ENCODE data around the gene AFMID. TPM values are rescaled to one million over a fixed set of nuclear protein-coding genes. Genes with fewer than 3 reads are reported as not detected.
"Not testable (repeated sequence)": the region's sequence is repeated elsewhere in the genome, so short reads cannot be mapped to it uniquely, and the experiment has no call there.

Gene AFMID
- total RNA-seq, 1 donor from 2014 or later: 31.0 TPM

- peak; percentile 87 for DNase-seq
- H3K4me3 Mint-ChIP-seq: peak overlapping the region; percentile 80
- no peaks in the 10 kb centered on the region for H3K9me3 Mint-ChIP-seq
- intact Hi-C loops (cut with micrococcal nuclease): loop anchor here (1.0 to 5.0 kb wide), 3 partner anchors 18 to 56 kb away; partner anchors contain the start of genes AFMID, TK1 and TMC8
- H3K27me3 Mint-ChIP-seq: no peaks in the 10 kb centered on the region
- H3K4me1 Mint-ChIP-seq: peaks cover 38% of the 10 kb centered on the region
- H3K27ac Mint-ChIP-seq: peak overlapping the region; percentile 78
- H3K36me3 Mint-ChIP-seq (ENCODE audit: low read depth): peaks cover 30% of the 10 kb centered on the region
Measured at GRCh38 chr17:78168903-78169793, 18.0 kb upstream of the AFMID start.

- DNase-seq: no peak
- peak overlapping the region; percentile 53 for H3K27ac Mint-ChIP-seq
- peak overlapping the region; percentile 80 for H3K4me3 Mint-ChIP-seq
- peaks cover 35% of the 10 kb centered on the region for H3K36me3 Mint-ChIP-seq (ENCODE audit: low read depth)
- H3K9me3 Mint-ChIP-seq: no peaks in the 10 kb centered on the region
- peaks cover 43% of the 10 kb centered on the region for H3K4me1 Mint-ChIP-seq
- intact Hi-C loops (cut with micrococcal nuclease): no loop called here
- H3K27me3 Mint-ChIP-seq: no peaks in the 10 kb centered on the region
Measured at GRCh38 chr17:78170692-78171590, 16.2 kb upstream of the AFMID start.

GRCh38 chr17:78171591-78172248 is 15.4 kb upstream of the AFMID start:
- Mint-ChIP-seq H3K4me3 (peak overlapping the region; percentile 18), H3K4me1 (peaks cover 43% of the 10 kb centered on the region), H3K36me3 (ENCODE audit: low read depth) (peaks cover 35% of the 10 kb centered on the region), H3K27ac (peak overlapping the region; percentile 42)
- DNase-seq; H3K9me3 Mint-ChIP-seq; H3K27me3 Mint-ChIP-seq; intact Hi-C loops (cut with micrococcal nuclease): not testable (repeated sequence)

DNA sequence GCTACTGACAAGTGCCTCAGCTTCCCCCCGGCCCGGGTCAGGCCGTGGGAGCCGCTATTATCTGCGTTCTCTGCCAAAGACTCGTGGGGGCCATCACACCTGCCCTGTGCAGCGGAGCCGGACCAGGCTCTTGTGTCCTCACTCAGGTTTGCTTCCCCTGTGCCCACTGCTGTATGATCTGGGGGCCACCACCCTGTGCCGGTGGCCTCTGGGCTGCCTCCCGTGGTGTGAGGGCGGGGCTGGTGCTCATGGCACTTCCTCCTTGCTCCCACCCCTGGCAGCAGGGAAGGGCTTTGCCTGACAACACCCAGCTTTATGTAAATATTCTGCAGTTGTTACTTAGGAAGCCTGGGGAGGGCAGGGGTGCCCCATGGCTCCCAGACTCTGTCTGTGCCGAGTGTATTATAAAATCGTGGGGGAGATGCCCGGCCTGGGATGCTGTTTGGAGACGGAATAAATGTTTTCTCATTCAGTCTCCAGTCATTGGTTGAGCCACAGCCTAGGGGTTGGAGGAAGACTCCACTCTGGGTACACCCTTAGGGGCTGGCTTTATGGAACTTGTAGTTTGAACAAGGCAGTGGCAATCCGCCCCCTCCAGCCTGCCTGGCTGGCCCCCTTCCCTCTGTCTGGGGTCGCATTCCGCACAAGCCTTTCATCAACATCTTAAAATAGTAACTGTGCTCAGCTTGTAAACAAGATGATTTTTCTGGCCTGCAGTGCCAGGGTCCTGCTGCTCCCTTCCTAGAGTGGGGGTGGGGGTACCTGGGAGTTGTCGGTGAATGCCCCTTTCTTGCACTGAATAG is 14.7 kb upstream of the AFMID start:
- Mint-ChIP-seq H3K4me3 (peak overlapping the region; percentile 43), H3K27ac (peak overlapping the region; percentile 77), H3K27me3 (no peaks in the 10 kb centered on the region), H3K4me1 (peaks cover 46% of the 10 kb centered on the region), H3K36me3 (ENCODE audit: low read depth) (peaks cover 35% of the 10 kb centered on the region), H3K9me3 (no peaks in the 10 kb centered on the region)
- peak; percentile 67 for DNase-seq
- intact Hi-C loops (cut with micrococcal nuclease): no loop called here

DNA sequence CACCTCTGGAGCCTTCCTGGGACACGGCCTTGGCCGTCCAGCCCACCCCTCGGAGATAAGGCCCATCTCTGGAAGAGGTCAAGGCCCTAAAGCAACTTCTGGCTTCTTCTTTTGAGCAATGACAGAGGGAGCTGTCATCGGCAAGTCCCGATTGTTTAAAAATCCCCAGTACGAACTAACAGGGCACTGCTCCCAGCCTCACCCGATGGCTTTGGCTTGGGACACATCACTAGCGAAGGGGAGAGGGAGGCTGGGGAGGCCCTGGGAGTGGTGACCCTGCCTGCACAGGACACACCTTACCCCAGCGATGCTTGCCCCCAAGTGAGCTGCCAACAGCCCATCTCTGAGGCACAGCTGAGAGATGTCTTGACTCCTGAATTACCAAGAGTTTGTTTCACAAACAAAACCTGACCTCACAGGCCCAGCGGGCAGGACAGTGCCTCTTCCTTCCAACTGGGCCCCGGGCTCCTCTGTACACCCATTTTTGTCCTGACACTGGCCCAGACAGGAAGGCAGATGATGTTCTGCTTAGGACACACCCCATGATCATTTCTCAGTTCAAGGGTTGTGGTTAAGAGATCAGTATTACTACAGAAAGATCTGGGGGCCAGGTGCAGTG is 14.0 kb upstream of the AFMID start:
- Mint-ChIP-seq H3K27ac (peak overlapping the region; percentile 77), H3K4me1 (peaks cover 46% of the 10 kb centered on the region), H3K27me3 (no peaks in the 10 kb centered on the region), H3K9me3 (no peaks in the 10 kb centered on the region), H3K4me3 (peak overlapping the region; percentile 43), H3K36me3 (ENCODE audit: low read depth) (peaks cover 35% of the 10 kb centered on the region)
- intact Hi-C loops (cut with micrococcal nuclease): no loop called here
- DNase-seq: peak; percentile 82

GRCh38 chr17:78174346-78174869 is 12.8 kb upstream of the AFMID start:
- H3K36me3 Mint-ChIP-seq (ENCODE audit: low read depth): peaks cover 42% of the 10 kb centered on the region
- no peaks in the 10 kb centered on the region for H3K9me3 Mint-ChIP-seq
- DNase-seq: no peak
- no peaks in the 10 kb centered on the region for H3K27me3 Mint-ChIP-seq
- no peak overlapping the region for H3K27ac Mint-ChIP-seq
- intact Hi-C loops (cut with micrococcal nuclease): no loop called here
- no peak overlapping the region for H3K4me3 Mint-ChIP-seq
- peaks cover 46% of the 10 kb centered on the region for H3K4me1 Mint-ChIP-seq

GRCh38 chr17:78174870-78175642 is 12.1 kb upstream of the AFMID start:
- no peak for DNase-seq
- no peak overlapping the region for H3K4me3 Mint-ChIP-seq
- intact Hi-C loops (cut with micrococcal nuclease): no loop called here
- H3K36me3 Mint-ChIP-seq (ENCODE audit: low read depth): peaks cover 46% of the 10 kb centered on the region
- no peaks in the 10 kb centered on the region for H3K9me3 Mint-ChIP-seq
- H3K27ac Mint-ChIP-seq: peak overlapping the region; percentile 56
- no peaks in the 10 kb centered on the region for H3K27me3 Mint-ChIP-seq
- H3K4me1 Mint-ChIP-seq: peaks cover 42% of the 10 kb centered on the region

DNA sequence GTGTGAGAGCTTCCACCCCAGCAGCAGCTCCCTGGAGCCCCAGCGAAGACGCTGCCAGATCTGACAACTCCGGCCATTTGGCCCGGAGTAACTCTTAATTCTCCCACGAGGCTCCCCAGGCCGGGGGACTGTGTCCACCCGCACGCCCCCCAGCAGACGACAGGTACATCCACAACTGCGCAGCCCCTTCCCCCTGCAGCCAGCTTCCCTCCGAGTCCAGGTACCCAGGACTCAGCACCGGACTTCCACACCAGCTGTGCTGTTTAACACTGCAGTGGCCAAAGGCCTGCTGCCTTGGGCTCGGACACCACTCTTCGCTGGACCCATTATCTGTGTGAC is 11.6 kb upstream of the AFMID start:
- Mint-ChIP-seq H3K36me3 (ENCODE audit: low read depth) (peaks cover 49% of the 10 kb centered on the region), H3K9me3 (no peaks in the 10 kb centered on the region), H3K4me3 (no peak overlapping the region), H3K4me1 (peaks cover 46% of the 10 kb centered on the region), H3K27ac (no peak overlapping the region), H3K27me3 (no peaks in the 10 kb centered on the region)
- DNase-seq: no peak
- intact Hi-C loops (cut with micrococcal nuclease): no loop called here

GRCh38 chr17:78176548-78177025 is 10.6 kb upstream of the AFMID start:
- peaks cover 48% of the 10 kb centered on the region for H3K36me3 Mint-ChIP-seq (ENCODE audit: low read depth)
- H3K4me3 Mint-ChIP-seq: no peak overlapping the region
- peaks cover 38% of the 10 kb centered on the region for H3K4me1 Mint-ChIP-seq
- no peak overlapping the region for H3K27ac Mint-ChIP-seq
- intact Hi-C loops (cut with micrococcal nuclease): loop anchor here (1.0 kb wide), 2 partner anchors 64 to 91 kb away; no protein-coding TSS in a partner anchor
- H3K27me3 Mint-ChIP-seq: no peaks in the 10 kb centered on the region
- DNase-seq: peak; percentile 95
- H3K9me3 Mint-ChIP-seq: no peaks in the 10 kb centered on the region

DNA sequence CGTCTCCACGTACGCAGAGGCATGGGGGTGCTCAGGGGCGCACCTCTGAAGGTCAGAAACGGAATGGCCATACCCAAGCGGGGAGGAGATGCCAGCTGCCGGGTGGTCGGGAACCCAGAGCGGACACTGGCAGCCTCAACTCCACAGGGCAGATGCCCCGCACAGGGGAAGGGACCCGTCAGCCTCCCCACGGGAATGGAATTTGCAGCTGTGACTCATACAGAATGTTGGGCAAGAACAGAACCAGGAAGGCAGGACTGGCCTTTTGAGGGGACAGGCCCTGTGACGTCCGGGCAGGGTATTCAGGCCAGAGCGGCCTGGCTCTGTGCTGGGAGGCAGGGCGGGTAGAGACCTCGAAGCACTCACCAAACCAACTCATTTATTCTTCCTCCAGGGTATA is 7.8 kb upstream of the AFMID start:
- Mint-ChIP-seq H3K4me3 (no peak overlapping the region), H3K9me3 (no peaks in the 10 kb centered on the region), H3K27ac (no peak overlapping the region), H3K4me1 (peaks cover 22% of the 10 kb centered on the region), H3K27me3 (no peaks in the 10 kb centered on the region), H3K36me3 (ENCODE audit: low read depth) (peaks cover 30% of the 10 kb centered on the region)
- no peak for DNase-seq
- intact Hi-C loops (cut with micrococcal nuclease): no loop called here

DNA sequence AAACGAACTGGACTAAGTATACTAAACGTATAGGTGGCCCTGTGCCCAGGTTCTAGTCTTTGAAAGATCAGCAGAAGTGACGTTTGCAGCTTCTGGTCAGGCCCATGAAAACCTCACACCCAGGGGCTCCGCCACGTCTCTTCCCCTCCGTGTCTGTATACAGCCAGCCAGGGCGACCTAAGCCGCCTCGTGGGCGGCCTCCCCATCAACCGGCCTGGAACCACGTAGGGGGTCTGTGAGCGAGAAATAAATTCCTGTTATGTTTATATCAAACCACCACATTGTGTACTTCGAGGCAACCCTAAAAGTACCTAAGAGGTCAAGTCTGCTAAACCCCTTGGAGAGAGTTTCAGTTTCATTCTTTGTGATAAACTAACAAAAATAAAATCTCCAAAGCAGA is 7.1 kb upstream of the AFMID start:
- peak overlapping the region; percentile 6 for H3K4me3 Mint-ChIP-seq
- H3K27me3 Mint-ChIP-seq: no peaks in the 10 kb centered on the region
- intact Hi-C loops (cut with micrococcal nuclease): no loop called here
- DNase-seq: no peak
- H3K27ac Mint-ChIP-seq: peak overlapping the region; percentile 25
- H3K9me3 Mint-ChIP-seq: no peaks in the 10 kb centered on the region
- H3K36me3 Mint-ChIP-seq (ENCODE audit: low read depth): peaks cover 31% of the 10 kb centered on the region
- peaks cover 27% of the 10 kb centered on the region for H3K4me1 Mint-ChIP-seq

- no peaks in the 10 kb centered on the region for H3K9me3 Mint-ChIP-seq
- peak overlapping the region; percentile 6 for H3K4me3 Mint-ChIP-seq
- intact Hi-C loops (cut with micrococcal nuclease): no loop called here
- peaks cover 27% of the 10 kb centered on the region for H3K36me3 Mint-ChIP-seq (ENCODE audit: low read depth)
- no peaks in the 10 kb centered on the region for H3K27me3 Mint-ChIP-seq
- H3K27ac Mint-ChIP-seq: peak overlapping the region; percentile 25
- H3K4me1 Mint-ChIP-seq: peaks cover 29% of the 10 kb centered on the region
- DNase-seq: no peak
Measured at GRCh38 chr17:78180508-78180907, 6.7 kb upstream of the AFMID start.

All from activated CD4-positive, alpha-beta T cell treated with anti-CD3 and anti-CD28 coated beads, Interleukin-2, amount 10 ng/mL, durations not matched to agents 24 days and 14 days (primary cell).